HEK293 (cell line): ENCODE results near the gene COL13A1.
A peak's percentile ranks its signal among the peaks of the same experiment; 100 is the strongest.

Experiments used
- CTCF ChIA-PET: fragments of 350-600 bp; formaldehyde crosslinking; extraction: SDS; loops from one replicate; lab custom pipeline; 2021; ENCODE audit warnings: antibody characterized with exemption; lab: Yijun Ruan, JAX
- POLR2A ChIA-PET: fragments of 300-600 bp; formaldehyde crosslinking; extraction: SDS; loops from one replicate; lab custom pipeline; 2020; ENCODE audit warnings: antibody characterized with exemption, inconsistent platforms; lab: Yijun Ruan, JAX
- H3K27ac ChIP-seq: fragments of 200-500 bp; sonication (Bioruptor generic); 2 replicates; pipeline ENCODE4 v1.5.1; 2014; ENCODE audit warnings: low read depth, low read length, control low read depth, inconsistent platforms; ENCODE audit errors: extremely low read depth
- H3K36me3 ChIP-seq, 2 experiments: fragments of 200-500 bp in 1 of 2; sonication (Bioruptor generic) in 1 of 2; 1 replicate in 1 of 2; 2 replicates in 1 of 2; pipeline ENCODE4 v1.5.1; 2014 to 2017; ENCODE audit warnings: inconsistent platforms in 2 of 2, low read length in 2 of 2; ENCODE audit not compliant: control insufficient read depth in 2 of 2, insufficient read depth in 1 of 2
- H3K4me1 ChIP-seq: fragments of 200-500 bp; sonication (Bioruptor generic); 2 replicates; pipeline ENCODE4 v1.5.1; 2014; ENCODE audit warnings: mild to moderate bottlenecking, low read length, inconsistent platforms; ENCODE audit not compliant: control insufficient read depth, insufficient read depth
- H3K4me3 ChIP-seq: 2 replicates; pipeline ENCODE4 v1.5.1; 2011; ENCODE audit warnings: low read depth, mild to moderate bottlenecking, control low read depth, low read length, moderate library complexity
- H3K9me3 ChIP-seq: fragments of 200-500 bp; sonication (Bioruptor generic); 2 replicates; pipeline ENCODE4 v1.5.1; 2014; ENCODE audit warnings: low read depth, low read length, inconsistent platforms; ENCODE audit not compliant: control insufficient read depth, insufficient read depth
- GLIS2 ChIP-seq: fragments of 450-650 bp; formaldehyde crosslinking; IDR thresholded peaks from 2 replicates; pipeline ENCODE4 v1.5.1; 2016; ENCODE audit warnings: missing biosample characterization, missing genetic modification characterization
- IKZF3 ChIP-seq: fragments of 450-650 bp; IDR thresholded peaks from 2 replicates; pipeline ENCODE4 v1.5.0; 2018; ENCODE audit warnings: missing biosample characterization, mild to moderate bottlenecking, missing genetic modification characterization, moderate library complexity
- KLF9 ChIP-seq: fragments of 450-650 bp; formaldehyde crosslinking; IDR thresholded peaks from 2 replicates; pipeline ENCODE4 v1.5.1; 2016; ENCODE audit warnings: missing biosample characterization, missing genetic modification characterization, low read depth
- MYNN ChIP-seq: fragments of 450-650 bp; formaldehyde crosslinking; IDR thresholded peaks from 2 replicates; pipeline ENCODE4 v1.5.1; 2016; ENCODE audit warnings: missing biosample characterization, missing genetic modification characterization, borderline replicate concordance
- SP7 ChIP-seq: fragments of 450-650 bp; formaldehyde crosslinking; IDR thresholded peaks from 2 replicates; pipeline ENCODE4 v1.5.1; 2016; ENCODE audit warnings: missing biosample characterization, missing genetic modification characterization
- ZEB2 ChIP-seq: fragments of 450-650 bp; formaldehyde crosslinking; IDR thresholded peaks from 2 replicates; pipeline ENCODE4 v1.5.1; 2016; ENCODE audit warnings: missing biosample characterization, missing genetic modification characterization
- ZNF132 ChIP-seq: fragments of 450-650 bp; formaldehyde crosslinking; IDR thresholded peaks from 2 replicates; pipeline ENCODE4 v1.5.1; 2017; ENCODE audit warnings: missing biosample characterization, missing genetic modification characterization, borderline replicate concordance
- ZNF140 ChIP-seq: fragments of 450-650 bp; formaldehyde crosslinking; IDR thresholded peaks from 2 replicates; pipeline ENCODE4 v1.5.1; 2016; ENCODE audit warnings: missing biosample characterization, missing genetic modification characterization
- ZNF157 ChIP-seq: fragments of 450-650 bp; formaldehyde crosslinking; IDR thresholded peaks from 2 replicates; pipeline ENCODE4 v1.5.1; 2016; ENCODE audit warnings: missing biosample characterization, missing genetic modification characterization
- ZNF24 ChIP-seq: fragments of 450-650 bp; formaldehyde crosslinking; IDR thresholded peaks from 2 replicates; pipeline ENCODE4 v1.5.1; 2016; ENCODE audit warnings: missing biosample characterization, missing genetic modification characterization
- ZNF266 ChIP-seq: fragments of 450-650 bp; formaldehyde crosslinking; IDR thresholded peaks from 2 replicates; pipeline ENCODE4 v1.5.1; 2016; ENCODE audit warnings: missing biosample characterization, missing genetic modification characterization, low read depth
- ZNF280D ChIP-seq: fragments of 450-650 bp; formaldehyde crosslinking; IDR thresholded peaks from 2 replicates; pipeline ENCODE4 v1.5.1; 2016; ENCODE audit warnings: missing biosample characterization, missing genetic modification characterization
- ZNF341 ChIP-seq: fragments of 450-650 bp; formaldehyde crosslinking; IDR thresholded peaks from 2 replicates; pipeline ENCODE4; 2016; ENCODE audit warnings: low read depth, missing biosample characterization, missing genetic modification characterization
- ZNF37A ChIP-seq: fragments of 450-650 bp; IDR thresholded peaks from 2 replicates; pipeline ENCODE4 v1.5.1; 2018; ENCODE audit warnings: missing biosample characterization, missing genetic modification characterization
- ZNF518A ChIP-seq: fragments of 450-650 bp; formaldehyde crosslinking; conservative IDR thresholded peaks from 2 replicates; pipeline ENCODE4 v1.5.1; 2016; ENCODE audit warnings: low read depth, missing biosample characterization, missing genetic modification characterization
- ZNF555 ChIP-seq: fragments of 450-650 bp; formaldehyde crosslinking; conservative IDR thresholded peaks from 2 replicates; pipeline ENCODE4 v1.5.1; 2017; ENCODE audit warnings: missing biosample characterization, mild to moderate bottlenecking, missing genetic modification characterization, inconsistent platforms
- ZNF626 ChIP-seq: fragments of 450-650 bp; sonication (Bioruptor Pico); formaldehyde crosslinking; IDR thresholded peaks from 2 replicates; pipeline ENCODE4 v1.5.1; 2018; ENCODE audit warnings: missing biosample characterization, missing genetic modification characterization, inconsistent platforms
- ZNF664 ChIP-seq: fragments of 450-650 bp; formaldehyde crosslinking; IDR thresholded peaks from 2 replicates; pipeline ENCODE4 v1.5.1; 2016; ENCODE audit warnings: missing biosample characterization, missing genetic modification characterization
- ZNF792 ChIP-seq: fragments of 450-650 bp; formaldehyde crosslinking; IDR thresholded peaks from 2 replicates; pipeline ENCODE4 v1.5.1; 2016; ENCODE audit warnings: missing biosample characterization, missing genetic modification characterization
- ZSCAN5A ChIP-seq: fragments of 450-650 bp; formaldehyde crosslinking; IDR thresholded peaks from 2 replicates; pipeline ENCODE4 v1.5.1; 2016; ENCODE audit warnings: missing biosample characterization, missing genetic modification characterization

COL13A1 gene

GRCh38 chr10:69819716-69820506 lies 18.2 kb downstream of the COL13A1 start:
- no peak for TF ChIP-seq ZNF341
- TF ChIP-seq ZNF140, result no peak
- TF ChIP-seq ZNF555 (tag by site-specific recombination), result no peak
- no peak for TF ChIP-seq ZNF132
- TF ChIP-seq ZNF24 (tag by site-specific recombination), result no peak
- no peak for TF ChIP-seq GLIS2 (tag by site-specific recombination)
- no peak for TF ChIP-seq ZNF792 (tag by site-specific recombination)
- no peak for TF ChIP-seq ZNF518A
- TF ChIP-seq ZNF626, result no peak
- TF ChIP-seq ZSCAN5A (tag by site-specific recombination), result no peak
- no peak for TF ChIP-seq KLF9
- no peak for TF ChIP-seq ZEB2 (tag by site-specific recombination)
- no peak for TF ChIP-seq MYNN (tag by site-specific recombination)
- no peak for TF ChIP-seq ZNF664
- no peak for TF ChIP-seq IKZF3 (tag by site-specific recombination)
- TF ChIP-seq ZNF37A (tag by site-specific recombination), result no peak
- no peak for TF ChIP-seq SP7 (tag by site-specific recombination)
- no peak for TF ChIP-seq ZNF266 (tag by site-specific recombination)
- no peaks in the 10 kb centered on the region for H3K36me3 ChIP-seq
- no peak overlapping the region for H3K4me3 ChIP-seq
- H3K4me1 ChIP-seq, result no peaks in the 10 kb centered on the region
- no peaks in the 10 kb centered on the region for H3K9me3 ChIP-seq
- POLR2A ChIA-PET, result no interaction called here
- no peak overlapping the region for H3K27ac ChIP-seq
- CTCF ChIA-PET, result no interaction called here

- CTCF ChIA-PET, result interaction anchor here (0.6 kb wide), 1 partner anchor 17 kb away, joined by 4 read pairs; no protein-coding TSS in a partner anchor
- H3K9me3 ChIP-seq, result no peaks in the 10 kb centered on the region
- POLR2A ChIA-PET, result no interaction called here
- H3K27ac ChIP-seq, result no peak overlapping the region
- H3K4me1 ChIP-seq, result no peaks in the 10 kb centered on the region
- H3K36me3 ChIP-seq, result no peaks in the 10 kb centered on the region
- TF ChIP-seq ZNF157 (tag by site-specific recombination) (peak; percentile 75), ZNF280D (tag by site-specific recombination) (no peak)
- no peak overlapping the region for H3K4me3 ChIP-seq
Measured at GRCh38 chr10:69820817-69821216, 19.1 kb downstream of the COL13A1 start.
